ENCODE data around the gene MYH6. TPM values are rescaled to one million over a fixed set of nuclear protein-coding genes. Genes with fewer than 3 reads are reported as not detected.

Gene MYH6
- 0.03 to 0.11 TPM (median 0.06 TPM) in 4 of 5 replicates, not detected in the other for total RNA-seq (2022; extraction: Qiagen RNA extraction)

DNA sequence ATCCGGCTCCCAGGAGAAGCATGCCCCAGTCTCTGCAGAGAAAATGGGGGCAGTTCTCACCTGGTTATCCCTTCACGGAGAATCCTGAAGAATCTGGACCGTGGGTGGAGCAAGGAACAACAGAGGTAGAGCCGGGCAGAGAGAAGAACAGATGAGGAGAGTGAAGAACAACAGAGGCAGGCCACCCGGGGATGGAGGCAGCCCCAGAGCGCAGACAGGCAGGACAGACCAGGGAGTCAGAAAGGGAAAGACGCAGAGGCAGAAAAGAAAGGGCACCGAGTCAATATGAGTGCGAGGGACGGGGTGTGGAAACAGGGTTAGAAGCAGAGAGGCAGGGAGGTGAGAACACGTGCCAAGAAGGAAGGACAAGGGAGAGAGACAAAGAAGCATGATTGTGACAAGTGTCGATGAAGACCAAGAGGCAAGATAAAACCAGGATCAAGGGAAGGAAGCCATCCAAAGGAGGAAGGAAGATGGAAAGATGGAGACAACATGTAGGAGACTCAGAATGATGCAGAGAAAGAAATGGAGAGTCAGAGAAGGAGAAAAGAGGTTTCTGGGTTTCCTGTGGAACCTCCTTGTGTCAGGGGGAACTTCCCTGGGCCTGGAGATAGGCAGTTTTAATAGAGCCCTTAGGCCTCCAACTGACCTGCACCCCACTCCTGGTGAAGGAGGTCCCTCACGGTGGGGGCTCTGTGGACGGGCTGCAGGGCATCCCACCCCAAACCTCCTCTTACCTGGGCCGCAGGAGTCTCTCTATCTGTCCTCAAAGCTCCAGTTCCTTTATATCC lies at the start of gene MYH6:
Gene MYH6 (minus strand): TSS at position 758 of the 791 bp plus-strand sequence. CDS start 1,050 bp downstream, outside the sequence.

DNA sequence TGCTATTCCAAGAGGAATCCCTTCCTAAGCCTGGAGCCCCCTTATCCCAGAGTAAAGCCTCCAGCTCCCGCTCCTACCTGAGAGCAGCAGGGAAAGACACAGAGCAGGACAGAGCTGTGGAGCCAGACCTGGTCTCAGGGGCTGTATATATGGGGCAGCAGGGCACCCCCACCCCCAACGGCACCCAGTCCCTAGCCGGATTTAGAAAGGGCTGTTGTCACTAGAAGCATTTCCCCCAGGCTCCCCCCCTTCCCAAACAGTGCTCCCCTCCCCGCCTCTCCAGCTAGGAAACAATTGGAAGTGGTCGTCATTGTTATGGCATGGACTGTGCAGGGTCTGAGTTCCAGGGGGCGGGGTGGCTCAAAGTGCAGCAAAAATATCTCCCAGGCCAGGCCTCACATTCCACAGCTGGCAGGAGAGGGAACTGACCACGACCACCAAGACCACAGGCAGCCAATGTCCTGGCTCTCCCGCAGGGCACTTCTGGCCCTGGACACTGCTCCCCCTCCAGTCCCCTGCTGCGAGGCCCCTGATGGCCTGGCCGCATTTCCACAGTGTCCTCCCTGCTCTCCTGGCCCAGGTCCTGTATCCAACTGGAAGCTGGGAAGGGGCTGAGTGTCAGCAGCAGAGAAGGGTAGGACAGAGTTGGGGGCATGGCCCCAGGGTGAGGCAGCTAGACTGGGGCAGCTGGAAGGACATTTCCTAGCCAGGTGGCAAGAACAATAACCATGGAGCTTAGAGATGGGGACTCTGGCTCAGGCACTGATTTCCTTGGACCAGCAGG lies 27.7 kb upstream of the MYH6 start, which contains the start of gene MYH7:
Gene MYH7 (minus strand): TSS at position 118 of the 784 bp plus-strand sequence. CDS start 1,928 bp downstream, outside the sequence.

GRCh38 chr14:23376482-23377197 lies 31.4 kb downstream of the MYH6 start, which contains the start of gene CMTM5:
CMTM5 (plus strand) TSS chr14:23377046; CDS start chr14:23377252, 206 bp downstream.

DNA sequence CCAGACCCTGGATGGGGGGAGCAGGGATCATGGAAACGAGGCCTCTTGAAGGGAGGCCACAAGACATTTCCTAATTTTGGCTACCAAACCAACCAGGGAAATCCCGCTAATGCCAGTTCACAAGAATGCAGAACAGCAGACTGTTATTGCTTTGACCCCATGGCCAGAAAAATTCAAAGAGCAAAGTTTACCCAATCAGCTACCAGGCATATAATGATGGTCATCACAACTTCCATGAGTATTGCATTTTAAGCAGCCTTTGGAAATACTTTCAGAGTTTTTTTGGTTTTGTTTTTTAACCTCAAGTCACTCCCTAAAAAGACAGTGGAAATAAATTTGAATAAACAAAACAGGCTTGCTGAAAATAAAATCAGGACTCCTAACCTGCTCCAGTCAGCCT lies 35.6 kb downstream of the MYH6 start, which contains the start of gene IL25:
Gene IL25 (plus strand): TSS at position 301 of the 400 bp plus-strand sequence.

DNA sequence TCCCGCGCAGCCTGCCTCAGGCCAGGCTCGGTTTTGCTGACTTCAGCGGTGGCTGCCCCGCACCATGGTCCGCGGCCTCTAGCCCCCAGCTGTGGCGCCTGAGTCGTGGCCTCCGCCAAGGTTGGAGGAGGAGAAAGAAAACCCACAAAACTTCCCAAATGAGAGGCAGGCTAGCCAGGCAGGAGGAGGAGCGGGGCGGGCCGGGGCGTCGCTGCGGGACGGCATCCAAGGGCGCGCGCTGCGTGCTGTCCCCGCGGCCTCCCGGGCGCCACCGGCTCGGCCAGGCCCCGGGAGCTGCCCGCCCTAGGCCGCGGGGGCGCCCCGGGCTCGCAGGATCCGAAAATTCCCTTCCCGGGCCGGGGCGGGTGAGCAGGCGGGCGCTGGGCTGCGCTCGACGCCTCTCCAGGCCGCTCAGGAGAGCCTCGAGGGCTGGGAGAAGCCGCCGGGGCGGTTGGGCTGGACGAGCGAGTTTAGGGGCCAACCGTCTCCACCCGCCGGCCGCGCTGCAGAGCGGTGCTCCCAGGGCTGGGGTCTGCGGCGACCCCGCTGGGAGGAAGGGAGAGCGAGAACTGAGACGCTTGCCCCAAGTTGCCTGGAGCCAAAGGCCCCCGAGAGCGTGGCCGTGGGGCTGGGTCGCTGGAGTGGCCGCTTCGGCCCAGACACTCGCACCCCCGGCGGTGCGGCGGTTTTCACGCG lies 42.9 kb downstream of the MYH6 start, which contains the start of gene EFS:
Gene EFS (minus strand): TSS at position 137 of the 696 bp plus-strand sequence. CDS start 147 bp downstream, outside the sequence.

GRCh38 chr14:23352506-23353432 lies 55.3 kb downstream of the MYH6 start, which contains the start of gene SLC22A17:
SLC22A17 (minus strand) TSS chr14:23352887.

Other genes starting within 250 kb of the MYH6 start
- gene SLC7A8, start 224.6 kb downstream of the MYH6 start, total RNA-seq (2022; extraction: Qiagen RNA extraction): 1.5 to 2.2 TPM (median 1.7 TPM) in 5 replicates
- not detected in 5 replicates for gene RNF212B, start 170.3 kb downstream of the MYH6 start, total RNA-seq (2022; extraction: Qiagen RNA extraction)
- 6.6 to 10.9 TPM (median 7.9 TPM) in 5 replicates for gene HOMEZ, start 122.1 kb downstream of the MYH6 start, total RNA-seq (2022; extraction: Qiagen RNA extraction)
- gene PPP1R3E, start 105.4 kb downstream of the MYH6 start, total RNA-seq (2022; extraction: Qiagen RNA extraction): 2.8 to 4.6 TPM (median 4.0 TPM) in 5 replicates
- 15.9 to 20.7 TPM (median 19.0 TPM) in 5 replicates for gene BCL2L2, start 101.4 kb downstream of the MYH6 start, total RNA-seq (2022; extraction: Qiagen RNA extraction)
- 142 to 156 TPM (median 145 TPM) in 5 replicates for gene PABPN1, start 86.8 kb downstream of the MYH6 start, total RNA-seq (2022; extraction: Qiagen RNA extraction)
- gene SLC22A17, start 55.4 kb downstream of the MYH6 start, total RNA-seq (2022; extraction: Qiagen RNA extraction): 5.5 to 9.4 TPM (median 6.6 TPM) in 5 replicates
- gene EFS, start 43.1 kb downstream of the MYH6 start, total RNA-seq (2022; extraction: Qiagen RNA extraction): not detected in 5 replicates
- not detected in 5 replicates for gene IL25, start 35.5 kb downstream of the MYH6 start, total RNA-seq (2022; extraction: Qiagen RNA extraction)
- gene CMTM5, start 31.2 kb downstream of the MYH6 start, total RNA-seq (2022; extraction: Qiagen RNA extraction): not detected in 5 replicates
- not detected in 5 replicates for gene MYH7, start 27.4 kb upstream of the MYH6 start, total RNA-seq (2022; extraction: Qiagen RNA extraction)
- gene NGDN, start 61.4 kb upstream of the MYH6 start, total RNA-seq (2022; extraction: Qiagen RNA extraction): 56.7 to 74.9 TPM (median 61.2 TPM) in 5 replicates
- gene ZFHX2, start 143.5 kb upstream of the MYH6 start, total RNA-seq (2022; extraction: Qiagen RNA extraction): 0.47 to 0.95 TPM (median 0.81 TPM) in 5 replicates
- gene THTPA, start 148.0 kb upstream of the MYH6 start, total RNA-seq (2022; extraction: Qiagen RNA extraction): 12.6 to 14.9 TPM (median 13.7 TPM) in 5 replicates
- 41.8 to 55.8 TPM (median 48.2 TPM) in 5 replicates for gene AP1G2, start 159.5 kb upstream of the MYH6 start, total RNA-seq (2022; extraction: Qiagen RNA extraction)
- 0.05 to 0.06 TPM (median 0.06 TPM) in 3 of 5 replicates, not detected in the others for gene JPH4, start 170.5 kb upstream of the MYH6 start, total RNA-seq (2022; extraction: Qiagen RNA extraction)
- gene DHRS2, start 228.1 kb upstream of the MYH6 start, total RNA-seq (2022; extraction: Qiagen RNA extraction): 5.4 to 8.5 TPM (median 6.2 TPM) in 5 replicates